CD4-positive, alpha-beta memory T cell (primary cell): ENCODE measurements around the gene ASB7. TPM values are rescaled to one million over a fixed set of nuclear protein-coding genes. Genes with fewer than 3 reads are reported as not detected.
A peak's percentile ranks its signal among the peaks of the same experiment; 100 is the strongest.

Experiments
- CTCF ChIA-PET: fragments of 350-600 bp; sonication (Branson Sonifier 250); formaldehyde crosslinking; loops from one replicate; lab custom pipeline; 2021; ENCODE audit warnings: inconsistent platforms; ENCODE audit not compliant: partially characterized antibody; lab: Charles Lee
- POLR2A ChIA-PET: fragments of 350-600 bp; sonication (Branson Sonifier 250); formaldehyde crosslinking; loops from one replicate; lab custom pipeline; 2021; ENCODE audit not compliant: partially characterized antibody; lab: Charles Lee
- DNase-seq, 5 donors: peaks; one replicate each; pipeline versions ENCODE4 v3.0.0 to v3.0.0-alpha.2; 2020 to 2022; ENCODE audit warnings: mixed read lengths in 1 of 5
- H3K27ac ChIP-seq: one replicate; pipeline ENCODE4 v1.7.0; 2013; ENCODE audit warnings: low read depth, low read length
- H3K27me3 ChIP-seq: 2 replicates; pipeline ENCODE4 v1.7.0; 2013; ENCODE audit warnings: mild to moderate bottlenecking, low read length, moderate library complexity; ENCODE audit not compliant: insufficient read depth
- H3K36me3 ChIP-seq: 2 replicates; pipeline ENCODE4 v1.7.0; 2013; ENCODE audit warnings: mild to moderate bottlenecking, low read length, moderate library complexity; ENCODE audit not compliant: insufficient read depth
- H3K4me1 ChIP-seq: 2 replicates; pipeline ENCODE4 v1.7.0; 2013; ENCODE audit warnings: mild to moderate bottlenecking, low read length, moderate library complexity; ENCODE audit not compliant: insufficient read depth
- H3K4me3 ChIP-seq, 2 donors: one replicate each; pipeline ENCODE4 v1.7.0; 2013; ENCODE audit warnings: low read length in 2 of 2, mild to moderate bottlenecking in 1 of 2
- H3K9me3 ChIP-seq, 2 donors: one replicate each; pipeline ENCODE4 v1.7.0; 2013; ENCODE audit warnings: low read length in 2 of 2, control low read depth in 1 of 2; ENCODE audit not compliant: control insufficient read depth in 1 of 2
- H3K27ac Mint-ChIP-seq, 7 donors: one replicate each; pipeline ENCODE4 v1.8.0; 2020 to 2021; ENCODE audit warnings: mixed read lengths in 7 of 7, mild to moderate bottlenecking in 6 of 7, inconsistent platforms in 3 of 7, moderate library complexity in 3 of 7
- H3K27me3 Mint-ChIP-seq, 2 donors: one replicate each; pipeline ENCODE4 v1.8.0; 2020 to 2021; ENCODE audit warnings: mixed read lengths in 2 of 2
- H3K36me3 Mint-ChIP-seq, 2 donors: one replicate each; pipeline ENCODE4 v1.8.0; 2020 to 2021; ENCODE audit warnings: mixed read lengths in 2 of 2, inconsistent platforms in 1 of 2, mild to moderate bottlenecking in 1 of 2
- H3K4me1 Mint-ChIP-seq, 4 donors: one replicate each; pipeline ENCODE4 v1.8.0; 2020 to 2021; ENCODE audit warnings: mixed read lengths in 4 of 4, mild to moderate bottlenecking in 1 of 4
- H3K4me3 Mint-ChIP-seq, 8 donors: one replicate each; pipeline ENCODE4 v1.8.0; 2020 to 2021; ENCODE audit warnings: mixed read lengths in 8 of 8, mild to moderate bottlenecking in 7 of 8, moderate library complexity in 6 of 8, inconsistent platforms in 3 of 8
- H3K9me3 Mint-ChIP-seq, 8 donors: one replicate each; pipeline ENCODE4 v1.8.0; 2020 to 2021; ENCODE audit warnings: mixed read lengths in 8 of 8, mild to moderate bottlenecking in 5 of 8, inconsistent platforms in 3 of 8, moderate library complexity in 1 of 8
- intact Hi-C: fragments of 100-400 bp; cut with micrococcal nuclease; formaldehyde crosslinking; loops from one replicate; pipeline ENCODE4 v1.15.1; 2023
- polyA plus RNA-seq, 2 donors: library from polyadenylated mRNA; unstranded; fragments of 300-500 nt; fragmentation: Illumina TruSeq; gene quantifications; one replicate each; pipeline ENCODE4 v1.2.3, GENCODE V29; 2021
- total RNA-seq, 2 experiments: library from RNA; stranded (reverse); gene quantifications; one replicate each; pipeline ENCODE4 v1.2.3, GENCODE V29; 2021

ASB7 gene, protein sequence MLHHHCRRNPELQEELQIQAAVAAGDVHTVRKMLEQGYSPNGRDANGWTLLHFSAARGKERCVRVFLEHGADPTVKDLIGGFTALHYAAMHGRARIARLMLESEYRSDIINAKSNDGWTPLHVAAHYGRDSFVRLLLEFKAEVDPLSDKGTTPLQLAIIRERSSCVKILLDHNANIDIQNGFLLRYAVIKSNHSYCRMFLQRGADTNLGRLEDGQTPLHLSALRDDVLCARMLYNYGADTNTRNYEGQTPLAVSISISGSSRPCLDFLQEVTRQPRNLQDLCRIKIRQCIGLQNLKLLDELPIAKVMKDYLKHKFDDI
- total RNA-seq: 10 to 100 TPM; 19.5 to 20.0 TPM
- polyA plus RNA-seq: 10 to 100 TPM; 14.3 to 15.9 TPM

DNA sequence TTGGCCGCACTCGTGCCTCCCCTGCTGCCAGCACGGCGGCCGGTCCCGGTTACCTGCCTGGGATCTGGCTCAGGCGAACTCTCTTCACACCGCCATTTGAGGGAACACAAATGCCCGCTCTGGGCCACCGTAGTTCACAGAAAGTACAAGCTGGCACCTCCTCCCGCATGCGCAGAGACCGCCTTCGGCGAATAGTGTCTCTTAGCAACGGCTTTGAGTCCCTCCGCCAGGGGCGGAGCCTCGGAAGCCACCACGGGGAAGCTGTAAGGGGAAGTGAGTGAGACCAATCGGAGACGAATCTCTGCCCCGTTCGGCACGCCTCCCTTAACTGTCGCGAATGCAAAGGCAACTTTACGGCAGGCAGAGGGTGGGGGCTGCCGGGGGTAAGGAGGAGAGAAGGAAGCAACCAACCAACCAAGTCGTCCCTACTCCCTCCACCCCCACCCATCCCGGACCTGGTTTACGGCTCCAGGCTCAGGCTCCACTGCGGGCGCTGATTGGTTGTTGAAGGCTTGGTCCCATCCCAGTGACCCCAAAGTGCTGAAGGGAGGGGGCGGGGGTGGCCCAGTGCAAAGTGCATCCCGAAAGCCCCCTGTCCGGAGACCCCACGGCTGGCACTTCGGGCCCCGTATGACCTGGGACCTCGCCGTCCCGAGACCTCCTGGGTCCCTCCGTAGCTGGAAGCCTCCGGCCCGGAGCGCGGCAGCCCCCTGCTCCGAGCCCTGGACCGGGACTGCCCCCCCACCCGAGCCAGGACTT, at the start of gene ASB7, which contains the start of gene LINS1:
Gene ASB7 (plus strand): TSS at position 526 of the 759 bp plus-strand sequence. CDS start 9,628 bp downstream, outside the sequence.
Gene LINS1 (minus strand): TSS at position 121 of the 759 bp plus-strand sequence. CDS start 21,342 bp downstream, outside the sequence.
- POLR2A ChIA-PET: interaction anchor here (0.8 to 2.3 kb wide), 17 partner anchors 10 to 1049 kb away, joined by 3 to 18 read pairs (median 5); partner anchors contain the start of genes ADAMTS17, SNRPA1 and TM2D3
- no peaks in the 10 kb centered on the region for H3K27me3 Mint-ChIP-seq
- Histone ChIP-seq H3K36me3 (peaks cover 2% of the 10 kb centered on the region), H3K27ac (peak within 1 kb of the TSS; percentile 95), H3K4me3 (peak within 1 kb of the TSS; percentile 85 to 97), H3K27me3 (no peaks in the 10 kb centered on the region), H3K9me3 (no peaks in the 10 kb centered on the region), H3K4me1 (peaks cover 58% of the 10 kb centered on the region)
- H3K36me3 Mint-ChIP-seq: peaks cover 17 to 26% of the 10 kb centered on the region in 2 donors
- DNase-seq: peak; percentile 99 to 100 (median 100)
- H3K27ac Mint-ChIP-seq: peak within 1 kb of the TSS in 6 of 7 donors; percentile 89 to 98 (median 94)
- CTCF ChIA-PET: interaction anchor here (1.0 to 7.5 kb wide), 3 partner anchors 30 to 253 kb away, joined by 3 to 50 read pairs (median 13); no protein-coding TSS in a partner anchor
- H3K4me3 Mint-ChIP-seq: no peak within 1 kb of the TSS
- no peaks in the 10 kb centered on the region for H3K9me3 Mint-ChIP-seq
- peaks cover 36 to 56% (median 51%) of the 10 kb centered on the region in 4 donors for H3K4me1 Mint-ChIP-seq
- intact Hi-C loops: loop anchor here (1.0 to 10.0 kb wide), 8 partner anchors 260 to 1955 kb away; partner anchors contain the start of genes CHSY1, IGF1R, LYSMD4 and MEF2A

DNA sequence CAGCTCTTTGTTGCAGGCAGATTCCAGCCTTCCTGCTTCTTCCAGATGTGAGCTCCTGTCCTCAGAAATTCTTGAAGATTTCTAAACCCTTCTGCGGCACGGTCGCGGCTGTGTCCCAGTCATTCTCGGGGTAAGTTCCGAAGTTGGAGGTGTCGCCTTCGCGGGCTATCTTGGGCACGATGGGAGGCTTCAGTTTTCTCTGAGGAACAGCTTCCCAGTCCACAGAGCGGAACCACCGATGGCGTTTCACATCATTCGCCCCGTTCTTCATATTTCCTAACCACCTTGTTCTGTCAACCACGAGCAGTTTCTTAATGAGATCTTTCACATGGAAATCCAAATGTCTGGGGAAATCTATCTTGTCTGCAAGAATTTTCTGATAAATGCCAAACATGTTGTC, 48.9 kb upstream of the ASB7 start:
- peaks cover 0 to 7% (median 1%) of the 10 kb centered on the region in 4 donors for H3K4me1 Mint-ChIP-seq
- peaks cover 11 to 17% of the 10 kb centered on the region in 2 donors for H3K36me3 Mint-ChIP-seq
- no peak for DNase-seq
- peak overlapping the region in 1 of 7 donors; percentile 18 for H3K27ac Mint-ChIP-seq
- Histone ChIP-seq H3K4me1 (no peaks in the 10 kb centered on the region), H3K4me3 (no peak overlapping the region), H3K36me3 (no peaks in the 10 kb centered on the region), H3K9me3 (no peaks in the 10 kb centered on the region), H3K27ac (no peak overlapping the region), H3K27me3 (no peaks in the 10 kb centered on the region)
- H3K27me3 Mint-ChIP-seq: no peaks in the 10 kb centered on the region
- ChIA-PET CTCF (no interaction called here), POLR2A (no interaction called here)
- H3K9me3 Mint-ChIP-seq: peaks cover 0 to 1% (median 0%) of the 10 kb centered on the region in 8 donors
- intact Hi-C loops: no loop called here
- H3K4me3 Mint-ChIP-seq: no peak overlapping the region

DNA sequence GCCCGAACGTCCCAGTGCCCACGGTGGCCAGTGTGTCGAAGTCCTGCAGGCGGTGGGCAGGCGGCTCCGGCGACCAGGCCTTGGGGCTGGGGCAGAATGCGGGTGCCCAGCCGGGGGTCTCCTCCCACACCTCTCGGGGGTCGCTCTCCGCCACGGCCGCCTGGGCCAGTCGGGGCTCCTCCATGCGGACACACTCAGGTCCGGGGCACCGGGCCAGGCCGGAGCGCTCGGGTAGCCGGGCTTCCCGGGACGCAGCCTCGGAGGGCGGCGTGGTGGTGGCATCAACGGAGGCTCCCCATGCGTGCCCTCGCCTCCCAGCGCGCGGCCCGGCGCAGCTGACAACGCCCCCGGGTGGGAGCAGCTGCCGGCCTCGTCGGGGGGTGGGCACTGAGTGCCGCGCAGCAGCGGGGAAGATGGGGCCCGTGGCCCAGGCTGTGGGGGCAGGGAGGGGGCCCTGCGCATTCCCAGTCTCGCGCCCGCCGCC, 43.6 kb upstream of the ASB7 start:
- POLR2A ChIA-PET: no interaction called here
- no peak overlapping the region for H3K27ac ChIP-seq
- H3K36me3 Mint-ChIP-seq: peaks cover 28 to 31% of the 10 kb centered on the region in 2 donors
- H3K9me3 ChIP-seq: no peaks in the 10 kb centered on the region
- H3K4me3 ChIP-seq: no peak overlapping the region
- no peaks in the 10 kb centered on the region for H3K27me3 Mint-ChIP-seq
- H3K36me3 ChIP-seq: no peaks in the 10 kb centered on the region
- H3K27me3 ChIP-seq: no peaks in the 10 kb centered on the region
- H3K27ac Mint-ChIP-seq: no peak overlapping the region
- intact Hi-C loops: no loop called here
- H3K9me3 Mint-ChIP-seq: peaks cover 0 to 2% (median 0%) of the 10 kb centered on the region in 8 donors
- H3K4me1 ChIP-seq: no peaks in the 10 kb centered on the region
- DNase-seq: no peak
- CTCF ChIA-PET: interaction anchor here (1.4 to 2.0 kb wide), 2 partner anchors 12 to 209 kb away, joined by 3 to 6 read pairs; no protein-coding TSS in a partner anchor
- H3K4me3 Mint-ChIP-seq: no peak overlapping the region
- H3K4me1 Mint-ChIP-seq: peaks cover 0 to 6% (median 5%) of the 10 kb centered on the region in 4 donors

DNA sequence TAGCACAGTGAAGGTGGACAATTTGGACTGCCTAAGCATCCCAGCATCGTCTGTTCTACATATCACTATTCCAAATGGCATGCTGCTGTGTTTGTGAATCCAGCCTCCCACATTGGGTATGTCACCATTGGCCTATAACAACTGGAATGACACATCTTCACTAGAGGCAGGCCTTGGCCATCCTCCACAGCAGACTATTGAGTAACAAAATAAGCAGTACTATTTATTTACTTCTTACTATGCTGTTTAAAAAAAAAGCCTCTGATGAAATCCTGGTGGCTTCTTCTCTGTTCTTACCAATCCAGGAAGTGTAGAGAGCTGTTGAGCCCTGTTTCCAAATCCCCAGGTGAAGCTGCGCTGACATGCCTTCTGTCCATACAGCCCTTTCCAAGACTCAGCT, 43.1 kb upstream of the ASB7 start:
- H3K9me3 ChIP-seq: no peaks in the 10 kb centered on the region
- H3K36me3 Mint-ChIP-seq: peaks cover 30% of the 10 kb centered on the region in 2 donors
- no peak overlapping the region for H3K27ac ChIP-seq
- no peaks in the 10 kb centered on the region for H3K4me1 ChIP-seq
- intact Hi-C loops: no loop called here
- H3K4me3 Mint-ChIP-seq: no peak overlapping the region
- no peaks in the 10 kb centered on the region for H3K27me3 ChIP-seq
- DNase-seq: no peak
- ChIA-PET POLR2A (no interaction called here), CTCF (interaction anchor here (1.2 to 2.0 kb wide), 3 partner anchors 12 to 209 kb away, joined by 3 to 6 read pairs (median 3); no protein-coding TSS in a partner anchor)
- peak overlapping the region in 6 of 7 donors; percentile 1 to 72 (median 35) for H3K27ac Mint-ChIP-seq
- H3K4me3 ChIP-seq: no peak overlapping the region
- no peaks in the 10 kb centered on the region for H3K27me3 Mint-ChIP-seq
- H3K9me3 Mint-ChIP-seq: peaks cover 0 to 2% (median 0%) of the 10 kb centered on the region in 8 donors
- H3K36me3 ChIP-seq: no peaks in the 10 kb centered on the region
- peaks cover 0 to 6% (median 4%) of the 10 kb centered on the region in 4 donors for H3K4me1 Mint-ChIP-seq

DNA sequence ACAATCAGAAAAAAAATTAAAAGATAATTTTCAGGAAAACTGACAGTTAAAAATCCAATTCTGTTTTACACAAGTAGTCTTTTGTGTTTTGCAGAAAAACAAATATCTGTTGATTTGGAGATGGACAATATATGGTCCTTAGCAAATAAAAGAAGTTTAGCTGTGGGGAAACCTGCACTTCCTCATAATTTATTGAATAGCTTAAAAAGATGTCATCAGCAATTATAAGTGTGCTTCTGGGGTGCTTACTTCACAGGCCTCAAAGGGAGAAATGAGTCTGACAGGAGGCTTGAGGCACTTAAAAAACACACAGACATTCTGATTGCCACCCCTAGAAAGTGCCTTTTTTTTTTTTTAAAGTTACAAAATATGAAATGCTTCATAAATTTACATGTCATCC, 42.1 kb upstream of the ASB7 start:
- Mint-ChIP-seq H3K4me3 (no peak overlapping the region), H3K27me3 (no peaks in the 10 kb centered on the region), H3K4me1 (peaks cover 5 to 8% (median 7%) of the 10 kb centered on the region in 4 donors), H3K36me3 (peaks cover 35 to 36% of the 10 kb centered on the region in 2 donors), H3K9me3 (peaks cover 0 to 2% (median 0%) of the 10 kb centered on the region in 8 donors), H3K27ac (peak overlapping the region in 3 of 7 donors; percentile 10 to 80 (median 64))
- H3K36me3 ChIP-seq: no peaks in the 10 kb centered on the region
- ChIA-PET CTCF (interaction anchor here (1.2 to 2.0 kb wide), 2 partner anchors 26 to 210 kb away, joined by 3 to 6 read pairs; no protein-coding TSS in a partner anchor), POLR2A (no interaction called here)
- intact Hi-C loops: no loop called here
- DNase-seq: no peak
- H3K27me3 ChIP-seq: no peaks in the 10 kb centered on the region
- H3K27ac ChIP-seq: no peak overlapping the region
- H3K4me1 ChIP-seq: no peaks in the 10 kb centered on the region
- no peaks in the 10 kb centered on the region for H3K9me3 ChIP-seq
- H3K4me3 ChIP-seq: no peak overlapping the region

DNA sequence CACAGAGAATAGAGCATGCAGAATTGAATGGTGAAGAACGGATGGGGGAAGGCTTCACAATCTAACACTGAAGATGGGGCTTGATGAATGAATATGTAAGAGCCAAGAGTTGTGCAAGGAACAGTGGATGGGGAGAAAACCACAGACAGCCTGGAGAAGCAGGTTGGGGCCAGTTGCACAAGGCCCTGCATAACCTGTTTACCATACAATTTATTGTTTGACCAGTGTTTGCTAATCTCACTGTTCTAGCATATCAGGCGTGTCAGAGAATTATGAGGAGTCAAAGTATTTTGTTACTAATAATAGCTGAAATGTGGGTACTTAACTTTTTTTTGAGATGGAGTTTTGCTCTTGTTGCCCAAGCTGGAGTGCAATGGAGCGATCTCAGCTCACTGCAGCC, 36.8 kb upstream of the ASB7 start:
- H3K4me1 ChIP-seq: peaks cover 7% of the 10 kb centered on the region
- intact Hi-C loops: no loop called here
- Mint-ChIP-seq H3K27me3 (no peaks in the 10 kb centered on the region), H3K9me3 (no peaks in the 10 kb centered on the region), H3K36me3 (peaks cover 52 to 55% of the 10 kb centered on the region in 2 donors), H3K27ac (peak overlapping the region in 4 of 7 donors; percentile 2 to 39 (median 15)), H3K4me3 (no peak overlapping the region), H3K4me1 (peaks cover 14 to 21% (median 17%) of the 10 kb centered on the region in 4 donors)
- H3K27ac ChIP-seq: no peak overlapping the region
- POLR2A ChIA-PET: no interaction called here
- H3K27me3 ChIP-seq: no peaks in the 10 kb centered on the region
- no peak overlapping the region for H3K4me3 ChIP-seq
- H3K36me3 ChIP-seq: peaks cover 6% of the 10 kb centered on the region
- H3K9me3 ChIP-seq: no peaks in the 10 kb centered on the region
- CTCF ChIA-PET: interaction anchor here (4.3 kb wide), 1 partner anchor 216 kb away, joined by 19 read pairs; no protein-coding TSS in a partner anchor
- no peak for DNase-seq
